ENCODE measurements around the gene COL28A1.

- TF ChIP-seq, protein P1, sequence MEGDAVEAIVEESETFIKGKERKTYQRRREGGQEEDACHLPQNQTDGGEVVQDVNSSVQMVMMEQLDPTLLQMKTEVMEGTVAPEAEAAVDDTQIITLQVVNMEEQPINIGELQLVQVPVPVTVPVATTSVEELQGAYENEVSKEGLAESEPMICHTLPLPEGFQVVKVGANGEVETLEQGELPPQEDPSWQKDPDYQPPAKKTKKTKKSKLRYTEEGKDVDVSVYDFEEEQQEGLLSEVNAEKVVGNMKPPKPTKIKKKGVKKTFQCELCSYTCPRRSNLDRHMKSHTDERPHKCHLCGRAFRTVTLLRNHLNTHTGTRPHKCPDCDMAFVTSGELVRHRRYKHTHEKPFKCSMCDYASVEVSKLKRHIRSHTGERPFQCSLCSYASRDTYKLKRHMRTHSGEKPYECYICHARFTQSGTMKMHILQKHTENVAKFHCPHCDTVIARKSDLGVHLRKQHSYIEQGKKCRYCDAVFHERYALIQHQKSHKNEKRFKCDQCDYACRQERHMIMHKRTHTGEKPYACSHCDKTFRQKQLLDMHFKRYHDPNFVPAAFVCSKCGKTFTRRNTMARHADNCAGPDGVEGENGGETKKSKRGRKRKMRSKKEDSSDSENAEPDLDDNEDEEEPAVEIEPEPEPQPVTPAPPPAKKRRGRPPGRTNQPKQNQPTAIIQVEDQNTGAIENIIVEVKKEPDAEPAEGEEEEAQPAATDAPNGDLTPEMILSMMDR (optimal IDR thresholded peaks at IDR 0.05 in 1 of 3, IDR thresholded peaks at IDR 0.05 in 1 of 3, conservative IDR thresholded peaks at IDR 0.05 in 1 of 3; ENCODE audit: extremely low read depth in 1 of 3, insufficient read depth in 2 of 3, low read length in 3 of 3): no peak
- no peak for TF ChIP-seq EZH2 (IDR thresholded peaks at IDR 0.05; ENCODE audit: low read length)
Observed at GRCh38 chr7:7418997-7419396, 116.7 kb downstream of the COL28A1 start.
